ENCODE measurements around the gene PM20D1.
"Not testable (repeated sequence)": the region's sequence is repeated elsewhere in the genome, so short reads cannot be mapped to it uniquely, and the experiment has no call there.

The PM20D1 gene

GRCh38 chr1:205880923-205881322 is 31.0 kb upstream of the PM20D1 start:
- Histone ChIP-seq H3K4me3 (no peak overlapping the region), H3K27ac (no peak overlapping the region), H3K36me3 (ENCODE audit: insufficient read depth, low read length) (no peaks in the 10 kb centered on the region), H3K9me3 (ENCODE audit: low read depth, low read length) (no peaks in the 10 kb centered on the region), H3K9ac (ENCODE audit: insufficient read length) (no peak overlapping the region)
- no peak for DNase-seq (ENCODE audit: low read depth, low spot score)
- TF ChIP-seq FOXP2 (optimal IDR thresholded peaks at IDR 0.05; ENCODE audit: control extremely low read depth, extremely low read length, insufficient read depth) (no peak), POLR2AphosphoS5 (IDR thresholded peaks at IDR 0.05; ENCODE audit: borderline replicate concordance, low read depth, low read length) (no peak), EZH2 (IDR thresholded peaks at IDR 0.05) (no peak)

GRCh38 chr1:205879974-205880373 is 30.0 kb upstream of the PM20D1 start:
- Histone ChIP-seq H3K27ac (no peak overlapping the region), H3K4me3 (no peak overlapping the region), H3K9ac (ENCODE audit: insufficient read length) (no peak overlapping the region), H3K9me3 (ENCODE audit: low read depth, low read length) (no peaks in the 10 kb centered on the region), H3K36me3 (ENCODE audit: insufficient read depth, low read length) (no peaks in the 10 kb centered on the region)
- no peak for TF ChIP-seq FOXP2 (optimal IDR thresholded peaks at IDR 0.05; ENCODE audit: control extremely low read depth, extremely low read length, insufficient read depth)
- no peak for TF ChIP-seq POLR2AphosphoS5 (IDR thresholded peaks at IDR 0.05; ENCODE audit: borderline replicate concordance, low read depth, low read length)
- TF ChIP-seq EZH2 (IDR thresholded peaks at IDR 0.05): no peak
- no peak for DNase-seq (ENCODE audit: low read depth, low spot score)

- H3K9ac ChIP-seq (ENCODE audit: insufficient read length): no peak overlapping the region
- H3K9me3 ChIP-seq (ENCODE audit: low read depth, low read length): no peaks in the 10 kb centered on the region
- no peak for TF ChIP-seq FOXP2 (optimal IDR thresholded peaks at IDR 0.05; ENCODE audit: control extremely low read depth, extremely low read length, insufficient read depth)
- no peak for TF ChIP-seq EZH2 (IDR thresholded peaks at IDR 0.05)
- TF ChIP-seq POLR2AphosphoS5 (IDR thresholded peaks at IDR 0.05; ENCODE audit: borderline replicate concordance, low read depth, low read length): no peak
- H3K36me3 ChIP-seq (ENCODE audit: insufficient read depth, low read length): no peaks in the 10 kb centered on the region
- no peak overlapping the region for H3K27ac ChIP-seq
- DNase-seq (ENCODE audit: low read depth, low spot score): no peak
- no peak overlapping the region for H3K4me3 ChIP-seq
Observed at GRCh38 chr1:205878026-205878425, 28.1 kb upstream of the PM20D1 start.

- H3K36me3 ChIP-seq (ENCODE audit: insufficient read depth, low read length); H3K27ac ChIP-seq; H3K4me3 ChIP-seq; H3K9me3 ChIP-seq (ENCODE audit: low read depth, low read length); H3K9ac ChIP-seq (ENCODE audit: insufficient read length); DNase-seq (ENCODE audit: low read depth, low spot score): not testable (repeated sequence)
Observed at GRCh38 chr1:205873148-205873547, 23.2 kb upstream of the PM20D1 start.

- Histone ChIP-seq H3K4me3 (no peak overlapping the region), H3K9ac (ENCODE audit: insufficient read length) (no peak overlapping the region), H3K27ac (no peak overlapping the region), H3K36me3 (ENCODE audit: insufficient read depth, low read length) (no peaks in the 10 kb centered on the region), H3K9me3 (ENCODE audit: low read depth, low read length) (no peaks in the 10 kb centered on the region)
- no peak for DNase-seq (ENCODE audit: low read depth, low spot score)
- TF ChIP-seq POLR2AphosphoS5 (IDR thresholded peaks at IDR 0.05; ENCODE audit: borderline replicate concordance, low read depth, low read length): no peak
- no peak for TF ChIP-seq FOXP2 (optimal IDR thresholded peaks at IDR 0.05; ENCODE audit: control extremely low read depth, extremely low read length, insufficient read depth)
- no peak for TF ChIP-seq EZH2 (IDR thresholded peaks at IDR 0.05)
Observed at GRCh38 chr1:205870236-205870635, 20.3 kb upstream of the PM20D1 start.

- Histone ChIP-seq H3K27ac (no peak overlapping the region), H3K9me3 (ENCODE audit: low read depth, low read length) (no peaks in the 10 kb centered on the region), H3K9ac (ENCODE audit: insufficient read length) (no peak overlapping the region), H3K36me3 (ENCODE audit: insufficient read depth, low read length) (no peaks in the 10 kb centered on the region), H3K4me3 (no peak overlapping the region)
- TF ChIP-seq EZH2 (IDR thresholded peaks at IDR 0.05): no peak
- no peak for TF ChIP-seq POLR2AphosphoS5 (IDR thresholded peaks at IDR 0.05; ENCODE audit: borderline replicate concordance, low read depth, low read length)
- no peak for TF ChIP-seq FOXP2 (optimal IDR thresholded peaks at IDR 0.05; ENCODE audit: control extremely low read depth, extremely low read length, insufficient read depth)
- DNase-seq (ENCODE audit: low read depth, low spot score): no peak
Observed at GRCh38 chr1:205861540-205861939, 11.6 kb upstream of the PM20D1 start.

- no peak for DNase-seq (ENCODE audit: low read depth, low spot score)
- TF ChIP-seq POLR2AphosphoS5 (IDR thresholded peaks at IDR 0.05; ENCODE audit: borderline replicate concordance, low read depth, low read length) (no peak), FOXP2 (optimal IDR thresholded peaks at IDR 0.05; ENCODE audit: control extremely low read depth, extremely low read length, insufficient read depth) (no peak), EZH2 (IDR thresholded peaks at IDR 0.05) (no peak)
- no peaks in the 10 kb centered on the region for H3K9me3 ChIP-seq (ENCODE audit: low read depth, low read length)
- H3K36me3 ChIP-seq (ENCODE audit: insufficient read depth, low read length): no peaks in the 10 kb centered on the region
- no peak overlapping the region for H3K9ac ChIP-seq (ENCODE audit: insufficient read length)
- H3K4me3 ChIP-seq: no peak overlapping the region
- H3K27ac ChIP-seq: no peak overlapping the region
Observed at GRCh38 chr1:205858141-205858961, 8.4 kb upstream of the PM20D1 start.

- H3K9me3 ChIP-seq (ENCODE audit: low read depth, low read length); DNase-seq (ENCODE audit: low read depth, low spot score); H3K9ac ChIP-seq (ENCODE audit: insufficient read length); H3K4me3 ChIP-seq; H3K36me3 ChIP-seq (ENCODE audit: insufficient read depth, low read length); H3K27ac ChIP-seq: not testable (repeated sequence)
Observed at GRCh38 chr1:205857501-205857900, 7.6 kb upstream of the PM20D1 start.

GRCh38 chr1:205856433-205856832 is 6.5 kb upstream of the PM20D1 start:
- Histone ChIP-seq H3K9me3 (ENCODE audit: low read depth, low read length) (no peaks in the 10 kb centered on the region), H3K4me3 (no peak overlapping the region), H3K9ac (ENCODE audit: insufficient read length) (no peak overlapping the region), H3K27ac (no peak overlapping the region), H3K36me3 (ENCODE audit: insufficient read depth, low read length) (no peaks in the 10 kb centered on the region)
- DNase-seq (ENCODE audit: low read depth, low spot score): no peak
- TF ChIP-seq FOXP2 (optimal IDR thresholded peaks at IDR 0.05; ENCODE audit: control extremely low read depth, extremely low read length, insufficient read depth) (no peak), POLR2AphosphoS5 (IDR thresholded peaks at IDR 0.05; ENCODE audit: borderline replicate concordance, low read depth, low read length) (no peak), EZH2 (IDR thresholded peaks at IDR 0.05) (no peak)

Measured in SK-N-MC (cell line).